Neural cell (in vitro differentiated cells): ENCODE data around the gene DCTN1. TPM values are rescaled to one million over a fixed set of nuclear protein-coding genes. Genes with fewer than 3 reads are reported as not detected.

ENCODE experiments used
- H2AFZ ChIP-seq: fragments of 200-600, 300-800 bp; sonication (generic), shearing (Covaris generic); 2 replicates; pipeline ENCODE4 v1.6.0; 2014; ENCODE audit warnings: low read depth, mild to moderate bottlenecking, antibody characterized with exemption, low read length, moderate library complexity
- H3F3A ChIP-seq: fragments of 200-600 bp; shearing (Covaris generic); 2 replicates; pipeline ENCODE4 v1.6.1; 2016; ENCODE audit warnings: mild to moderate bottlenecking, moderate library complexity, mixed read lengths, antibody characterized with exemption, low read length; ENCODE audit not compliant: insufficient read depth, poor library complexity, severe bottlenecking
- H3K27ac ChIP-seq: fragments of 200-600, 300-800 bp; sonication (generic), shearing (Covaris generic); 2 replicates; pipeline ENCODE4 v1.5.1; 2014; ENCODE audit warnings: mild to moderate bottlenecking, low read length, moderate library complexity
- H3K27me3 ChIP-seq: fragments of 300-800, 200-600 bp; sonication (generic), shearing (Covaris generic); 2 replicates; pipeline ENCODE4 v1.6.0; 2014; ENCODE audit warnings: mild to moderate bottlenecking, low read depth, low read length, moderate library complexity; ENCODE audit not compliant: insufficient read depth
- H3K36me3 ChIP-seq: fragments of 300-800, 200-600 bp; sonication (generic), shearing (Covaris generic); 2 replicates; pipeline ENCODE4 v1.5.1; 2014; ENCODE audit warnings: mild to moderate bottlenecking, antibody characterized with exemption, low read length, moderate library complexity; ENCODE audit not compliant: insufficient read depth
- H3K4me2 ChIP-seq: fragments of 300-800, 200-600 bp; sonication (generic), shearing (Covaris generic); 2 replicates; pipeline ENCODE4 v1.6.0; 2014; ENCODE audit warnings: mild to moderate bottlenecking, low read length
- H3K4me3 ChIP-seq: fragments of 300-800, 200-600 bp; sonication (generic), shearing (Covaris generic); 2 replicates; pipeline ENCODE4 v1.5.1; 2014; ENCODE audit warnings: mild to moderate bottlenecking, low read length, moderate library complexity
- H3K79me2 ChIP-seq: fragments of 200-600 bp; shearing (Covaris generic); replicated peaks from 2 replicates; pipeline ENCODE4 v1.6.0; 2014; ENCODE audit warnings: mild to moderate bottlenecking, low read length, moderate library complexity; ENCODE audit not compliant: insufficient read depth
- H3K9ac ChIP-seq: fragments of 300-800, 200-600 bp; sonication (generic), shearing (Covaris generic); 2 replicates; pipeline ENCODE4 v1.6.1; 2016; ENCODE audit warnings: mild to moderate bottlenecking, low read length, mixed read lengths
- H3K9me2 ChIP-seq: fragments of 200-600 bp; shearing (Covaris generic); 2 replicates; pipeline ENCODE4 v1.6.1; 2016; ENCODE audit warnings: mild to moderate bottlenecking, low read length, mixed read lengths; ENCODE audit not compliant: insufficient read depth
- H3K9me3 ChIP-seq: fragments of 200-600, 300-800 bp; sonication (generic), shearing (Covaris generic); 2 replicates; pipeline ENCODE4 v1.6.1; 2016; ENCODE audit warnings: mild to moderate bottlenecking, mixed run types, low read length, moderate library complexity, mixed read lengths
- H4K20me1 ChIP-seq: fragments of 200-600 bp; shearing (Covaris generic); 2 replicates; pipeline ENCODE4 v1.6.1; 2016; ENCODE audit warnings: mild to moderate bottlenecking, mixed run types; ENCODE audit not compliant: insufficient read depth
- CTCF ChIP-seq: fragments of 450-650 bp; IDR thresholded peaks from 2 replicates; pipeline ENCODE4 v1.5.1; 2014; ENCODE audit warnings: antibody characterized with exemption, mild to moderate bottlenecking, moderate library complexity; ENCODE audit not compliant: poor library complexity, severe bottlenecking
- EZH2 ChIP-seq: fragments of 200-600, 300-800 bp; shearing (Covaris generic), sonication (generic); IDR thresholded peaks from 2 replicates; pipeline ENCODE4 v1.6.1; 2014; ENCODE audit warnings: antibody characterized with exemption, low read length, borderline replicate concordance, mild to moderate bottlenecking; ENCODE audit not compliant: insufficient read depth, poor library complexity, severe bottlenecking
- MXI1 ChIP-seq: fragments of 450-650 bp; conservative IDR thresholded peaks from 2 replicates; pipeline ENCODE4 v1.6.1; 2014; ENCODE audit warnings: antibody characterized with exemption, mild to moderate bottlenecking; ENCODE audit not compliant: poor library complexity, severe bottlenecking
- POLR2AphosphoS5 ChIP-seq: IDR thresholded peaks from 2 replicates; pipeline ENCODE4 v1.6.1; 2012
- RAD21 ChIP-seq: fragments of 450-650 bp; conservative IDR thresholded peaks from 2 replicates; pipeline ENCODE4 v1.6.1; 2014; ENCODE audit warnings: antibody characterized with exemption, mild to moderate bottlenecking, moderate library complexity
- REST ChIP-seq: IDR thresholded peaks from 2 replicates; pipeline ENCODE4 v1.6.1; 2012; ENCODE audit warnings: borderline replicate concordance
- SMC3 ChIP-seq: fragments of 450-650 bp; conservative IDR thresholded peaks from 2 replicates; pipeline ENCODE4 v1.6.1; 2014; ENCODE audit warnings: antibody characterized with exemption, mild to moderate bottlenecking, moderate library complexity; ENCODE audit not compliant: poor library complexity
- TAF1 ChIP-seq: IDR thresholded peaks from 2 replicates; pipeline ENCODE4 v1.6.1; 2012; ENCODE audit warnings: low read depth
- polyA plus RNA-seq: library from polyadenylated mRNA; depleted of rRNA; stranded (reverse); fragments of >200 nt; gene quantifications from 2 replicates; pipeline ENCODE4 v1.2.3, GENCODE V29; 2014

Gene DCTN1
- polyA plus RNA-seq, 1 donor from 2014 or later: 160 TPM

GRCh38 chr2:74414881-74415761, 35.0 kb upstream of the DCTN1 start:
- H3K36me3 ChIP-seq: no peaks in the 10 kb centered on the region
- no peak overlapping the region for H3K27ac ChIP-seq
- H3K9ac ChIP-seq: no peak overlapping the region
- H4K20me1 ChIP-seq: no peaks in the 10 kb centered on the region
- no peaks in the 10 kb centered on the region for H3K27me3 ChIP-seq
- H3F3A ChIP-seq: no peaks in the 10 kb centered on the region
- H3K4me3 ChIP-seq: no peak overlapping the region
- no peak overlapping the region for H2AFZ ChIP-seq
- no peaks in the 10 kb centered on the region for H3K79me2 ChIP-seq
- TF ChIP-seq TAF1: no peak
- TF ChIP-seq REST: no peak
- no peak for TF ChIP-seq RAD21
- TF ChIP-seq MXI1: no peak
- TF ChIP-seq CTCF: no peak
- TF ChIP-seq SMC3: no peak
- TF ChIP-seq EZH2: no peak
- no peak for TF ChIP-seq POLR2AphosphoS5
- no peaks in the 10 kb centered on the region for H3K9me2 ChIP-seq
- no peaks in the 10 kb centered on the region for H3K9me3 ChIP-seq
- no peak overlapping the region for H3K4me2 ChIP-seq

- Histone ChIP-seq H3K36me3 (no peaks in the 10 kb centered on the region), H3F3A (no peaks in the 10 kb centered on the region), H3K4me2 (no peak overlapping the region), H3K79me2 (no peaks in the 10 kb centered on the region), H2AFZ (no peak overlapping the region), H3K9me3 (no peaks in the 10 kb centered on the region), H3K4me3 (no peak overlapping the region), H3K9ac (no peak overlapping the region), H4K20me1 (no peaks in the 10 kb centered on the region), H3K27ac (no peak overlapping the region), H3K27me3 (no peaks in the 10 kb centered on the region), H3K9me2 (no peaks in the 10 kb centered on the region)
- no peak for TF ChIP-seq SMC3
- TF ChIP-seq MXI1: no peak
- TF ChIP-seq RAD21: no peak
- no peak for TF ChIP-seq POLR2AphosphoS5
Observed at GRCh38 chr2:74414441-74414840, 34.3 kb upstream of the DCTN1 start.
